Peyer's patch (tissue), 4 donors: ENCODE measurements around the gene CTSL.

Experiments used
- CTCF ChIP-seq, 6 experiments: fragments of 450-650 bp in 4 of 6; fragments of 200-600 bp in 2 of 6; sonication (generic) in 1 of 6; IDR thresholded peaks; one replicate each; pipeline ENCODE4 v1.5.1; 2017 to 2019; ENCODE audit warnings: antibody characterized with exemption in 6 of 6, mild to moderate bottlenecking in 3 of 6, moderate library complexity in 1 of 6
- POLR2A ChIP-seq, 2 donors: fragments of 450-650 bp; IDR thresholded peaks; one replicate each; pipeline ENCODE4 v1.5.1; 2017; ENCODE audit warnings: antibody characterized with exemption in 2 of 2, mild to moderate bottlenecking in 2 of 2, moderate library complexity in 2 of 2

GRCh38 chr9:87725900-87726709 is at the start of gene CTSL:
- TF ChIP-seq POLR2A (IDR thresholded peaks at IDR 0.05) = peak in 1 of 2 donors; percentile 59
- peak in 3 of 6 experiments; percentile 30 to 40 (median 32) for TF ChIP-seq CTCF (IDR thresholded peaks at IDR 0.05)
